ENCODE results near the gene RSAD2.

GRCh38 chr2:6856548-6856920 is 21.0 kb upstream of the RSAD2 start:
- TF ChIP-seq, protein P1, sequence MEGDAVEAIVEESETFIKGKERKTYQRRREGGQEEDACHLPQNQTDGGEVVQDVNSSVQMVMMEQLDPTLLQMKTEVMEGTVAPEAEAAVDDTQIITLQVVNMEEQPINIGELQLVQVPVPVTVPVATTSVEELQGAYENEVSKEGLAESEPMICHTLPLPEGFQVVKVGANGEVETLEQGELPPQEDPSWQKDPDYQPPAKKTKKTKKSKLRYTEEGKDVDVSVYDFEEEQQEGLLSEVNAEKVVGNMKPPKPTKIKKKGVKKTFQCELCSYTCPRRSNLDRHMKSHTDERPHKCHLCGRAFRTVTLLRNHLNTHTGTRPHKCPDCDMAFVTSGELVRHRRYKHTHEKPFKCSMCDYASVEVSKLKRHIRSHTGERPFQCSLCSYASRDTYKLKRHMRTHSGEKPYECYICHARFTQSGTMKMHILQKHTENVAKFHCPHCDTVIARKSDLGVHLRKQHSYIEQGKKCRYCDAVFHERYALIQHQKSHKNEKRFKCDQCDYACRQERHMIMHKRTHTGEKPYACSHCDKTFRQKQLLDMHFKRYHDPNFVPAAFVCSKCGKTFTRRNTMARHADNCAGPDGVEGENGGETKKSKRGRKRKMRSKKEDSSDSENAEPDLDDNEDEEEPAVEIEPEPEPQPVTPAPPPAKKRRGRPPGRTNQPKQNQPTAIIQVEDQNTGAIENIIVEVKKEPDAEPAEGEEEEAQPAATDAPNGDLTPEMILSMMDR (conservative IDR thresholded peaks at IDR 0.05; ENCODE audit: low read depth in 2 of 2), result no peak
- no peak for TF ChIP-seq EZH2 (IDR thresholded peaks at IDR 0.05; ENCODE audit: low read depth, unreplicated experiment)
